Hepatocyte (in vitro differentiated cells): ENCODE results near the gene RASGRP4. TPM values are rescaled to one million over a fixed set of nuclear protein-coding genes. Genes with fewer than 3 reads are reported as not detected.
A peak's percentile ranks its signal among the peaks of the same experiment; 100 is the strongest.

ENCODE experiments used
- DNase-seq: peaks from one replicate; pipeline ENCODE4 v3.0.0-alpha.2; 2016; ENCODE audit warnings: low spot score
- H2AFZ ChIP-seq: fragments of 200-600 bp; sonication (generic); 2 replicates; pipeline ENCODE4 v1.6.0; 2016; ENCODE audit warnings: antibody characterized with exemption, mild to moderate bottlenecking
- H3K27ac ChIP-seq: fragments of 200-600 bp; sonication (generic); 2 replicates; pipeline ENCODE4 v1.5.1; 2016; ENCODE audit warnings: mild to moderate bottlenecking
- H3K27me3 ChIP-seq: fragments of 200-600 bp; sonication (generic); 2 replicates; pipeline ENCODE4 v1.6.1; 2016
- H3K36me3 ChIP-seq: fragments of 200-600 bp; sonication (generic); replicated peaks from 2 replicates; pipeline ENCODE4 v1.5.1; 2016; ENCODE audit warnings: low read depth; ENCODE audit not compliant: insufficient read depth
- H3K4me1 ChIP-seq: fragments of 200-600 bp; sonication (generic); 2 replicates; pipeline ENCODE4 v1.5.1; 2016; ENCODE audit warnings: mild to moderate bottlenecking, moderate library complexity; ENCODE audit not compliant: insufficient read depth
- H3K4me2 ChIP-seq: fragments of 200-600 bp; sonication (generic); 2 replicates; pipeline ENCODE4 v1.6.0; 2016
- H3K4me3 ChIP-seq: fragments of 200-600 bp; sonication (generic); 2 replicates; pipeline ENCODE4 v1.5.1; 2016; ENCODE audit warnings: mild to moderate bottlenecking
- H3K79me2 ChIP-seq: fragments of 200-600 bp; sonication (generic); 2 replicates; pipeline ENCODE4 v1.6.0; 2017; ENCODE audit warnings: mild to moderate bottlenecking
- H3K9me2 ChIP-seq: fragments of 200-600 bp; sonication (generic); replicated peaks from 2 replicates; pipeline ENCODE4 v1.6.0; 2017; ENCODE audit warnings: mild to moderate bottlenecking; ENCODE audit not compliant: insufficient read depth
- H3K9me3 ChIP-seq: fragments of 200-600 bp; sonication (generic); 2 replicates; pipeline ENCODE4 v1.5.1; 2016; ENCODE audit warnings: low read depth, mild to moderate bottlenecking
- H4K20me1 ChIP-seq: fragments of 200-600 bp; sonication (generic); 2 replicates; pipeline ENCODE4 v1.6.0; 2016; ENCODE audit warnings: mild to moderate bottlenecking; ENCODE audit not compliant: insufficient read depth, poor library complexity, severe bottlenecking
- EZH2 ChIP-seq: fragments of 200-600 bp; sonication (generic); IDR thresholded peaks from 2 replicates; pipeline ENCODE4 v1.6.1; 2016; ENCODE audit warnings: antibody characterized with exemption, mild to moderate bottlenecking, borderline replicate concordance
- EZH2phosphoT487 ChIP-seq: fragments of 200-600 bp; sonication (generic); IDR thresholded peaks from one replicate; pipeline ENCODE4 v1.6.1; 2018; ENCODE audit warnings: antibody characterized with exemption, mild to moderate bottlenecking, low read depth, moderate library complexity; ENCODE audit not compliant: unreplicated experiment, severe bottlenecking
- WGBS: methylation state at CpG from one replicate; pipeline ENCODE4 v1.1.6; 2016; ENCODE audit warnings: low lambda C conversion rate; ENCODE audit errors: missing lambda C conversion rate; 5-methylcytosine and 5-hydroxymethylcytosine counted together
- polyA plus RNA-seq: library from polyadenylated mRNA; unstranded; fragments of >200 nt; fragmentation: Nextera tagmentation; extraction: Ambion mirVana; gene quantifications from 2 replicates; pipeline ENCODE4 v1.2.1, GENCODE V29; 2016
- total RNA-seq: library from RNA; depleted of rRNA; stranded (reverse); fragments of >200 nt; gene quantifications from 2 replicates; pipeline ENCODE4 v1.2.3, GENCODE V29; 2014
- TF ChIP-seq, protein P1 (sequence below): fragments of 200-600 bp; sonication (generic); IDR thresholded peaks from 2 replicates; pipeline ENCODE4 v1.5.1; 2016; ENCODE audit warnings: antibody characterized with exemption, mild to moderate bottlenecking; ENCODE audit not compliant: poor library complexity

The RASGRP4 gene
- total and polyA plus RNA-seq, 2 experiments from 2014 or later, result 0.07 TPM; not detected in 1

- H3K4me1 ChIP-seq, result peaks cover 12% of the 10 kb centered on the region
- H3K9me3 ChIP-seq, result no peaks in the 10 kb centered on the region
- no peaks in the 10 kb centered on the region for H3K9me2 ChIP-seq
- no peaks in the 10 kb centered on the region for H3K36me3 ChIP-seq
- DNase-seq, result peak; percentile 77
- H3K27ac ChIP-seq, result peak within 1 kb of the TSS; percentile 84
- H3K79me2 ChIP-seq, result no peaks in the 10 kb centered on the region
- H3K4me3 ChIP-seq, result peak within 1 kb of the TSS; percentile 77
- H4K20me1 ChIP-seq, result no peaks in the 10 kb centered on the region
- TF ChIP-seq, protein P1, sequence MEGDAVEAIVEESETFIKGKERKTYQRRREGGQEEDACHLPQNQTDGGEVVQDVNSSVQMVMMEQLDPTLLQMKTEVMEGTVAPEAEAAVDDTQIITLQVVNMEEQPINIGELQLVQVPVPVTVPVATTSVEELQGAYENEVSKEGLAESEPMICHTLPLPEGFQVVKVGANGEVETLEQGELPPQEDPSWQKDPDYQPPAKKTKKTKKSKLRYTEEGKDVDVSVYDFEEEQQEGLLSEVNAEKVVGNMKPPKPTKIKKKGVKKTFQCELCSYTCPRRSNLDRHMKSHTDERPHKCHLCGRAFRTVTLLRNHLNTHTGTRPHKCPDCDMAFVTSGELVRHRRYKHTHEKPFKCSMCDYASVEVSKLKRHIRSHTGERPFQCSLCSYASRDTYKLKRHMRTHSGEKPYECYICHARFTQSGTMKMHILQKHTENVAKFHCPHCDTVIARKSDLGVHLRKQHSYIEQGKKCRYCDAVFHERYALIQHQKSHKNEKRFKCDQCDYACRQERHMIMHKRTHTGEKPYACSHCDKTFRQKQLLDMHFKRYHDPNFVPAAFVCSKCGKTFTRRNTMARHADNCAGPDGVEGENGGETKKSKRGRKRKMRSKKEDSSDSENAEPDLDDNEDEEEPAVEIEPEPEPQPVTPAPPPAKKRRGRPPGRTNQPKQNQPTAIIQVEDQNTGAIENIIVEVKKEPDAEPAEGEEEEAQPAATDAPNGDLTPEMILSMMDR, result no peak
- TF ChIP-seq EZH2, result no peak
- TF ChIP-seq EZH2phosphoT487, result no peak
- H2AFZ ChIP-seq, result peak within 1 kb of the TSS; percentile 70
- WGBS, result 2% methylated on average over 13 of the region's 46 CpGs
- H3K4me2 ChIP-seq, result peak within 1 kb of the TSS; percentile 94
- H3K27me3 ChIP-seq, result no peaks in the 10 kb centered on the region
Observed at GRCh38 chr19:38388349-38389100, 37.5 kb downstream of the RASGRP4 start, which contains the start of gene SPRED3. Gene SPRED3 (plus strand): TSS chr19:38388697. CDS start chr19:38390303, 1,606 bp downstream.

DNA sequence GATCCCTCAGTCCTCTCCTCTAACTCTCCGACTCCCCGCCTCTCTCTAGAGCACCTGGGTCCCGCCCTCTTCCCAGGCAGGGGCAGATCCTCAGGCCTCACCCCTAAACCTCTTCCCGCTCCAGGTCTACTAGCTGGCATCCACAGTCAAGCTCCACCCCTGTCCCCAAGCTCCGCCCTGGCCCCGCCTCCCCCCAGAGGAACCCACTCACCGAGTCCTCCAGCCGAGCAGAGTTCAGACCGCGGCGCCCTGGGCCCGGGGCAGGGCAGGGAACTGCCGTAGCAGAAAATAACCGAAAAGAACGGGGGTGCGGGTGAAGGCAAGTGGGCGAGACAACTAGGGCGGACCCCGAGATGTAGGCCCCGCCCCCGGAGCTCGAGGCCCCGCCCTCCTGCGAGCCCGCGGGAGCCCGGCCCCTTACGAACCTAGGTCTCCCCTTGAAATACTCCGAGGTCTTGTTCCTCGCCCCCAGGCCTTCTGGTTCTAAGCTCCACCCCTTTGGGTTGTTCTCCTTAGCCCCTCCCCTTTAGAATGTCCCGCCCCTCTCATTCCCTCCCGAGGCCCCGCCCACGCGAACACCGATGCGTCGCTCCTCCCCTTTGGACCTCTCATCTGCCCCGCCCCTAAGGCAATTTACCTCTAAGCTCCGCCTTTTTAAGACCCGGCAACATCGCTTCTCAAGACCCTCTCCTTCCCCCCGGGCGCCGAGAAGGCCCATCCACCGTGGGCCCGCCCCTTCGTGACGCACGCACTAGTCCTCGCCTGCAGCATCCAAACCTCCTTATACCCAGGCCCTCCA is 38.3 kb downstream of the RASGRP4 start, which contains the start of gene GGN:
TSS of gene GGN (minus strand) at position 485 of the 799 bp plus-strand sequence. CDS start 773 bp downstream, outside the sequence.
- H3K4me3 ChIP-seq, result peak within 1 kb of the TSS; percentile 77
- peak within 1 kb of the TSS; percentile 70 for H2AFZ ChIP-seq
- DNase-seq, result peak; percentile 95
- H3K4me2 ChIP-seq, result peak within 1 kb of the TSS; percentile 94
- peaks cover 12% of the 10 kb centered on the region for H3K4me1 ChIP-seq
- no peaks in the 10 kb centered on the region for H3K36me3 ChIP-seq
- no peaks in the 10 kb centered on the region for H3K79me2 ChIP-seq
- WGBS, result 4% methylated on average over 28 of the region's 51 CpGs
- no peaks in the 10 kb centered on the region for H3K9me3 ChIP-seq
- peak within 1 kb of the TSS; percentile 84 for H3K27ac ChIP-seq
- no peaks in the 10 kb centered on the region for H3K9me2 ChIP-seq
- TF ChIP-seq, protein P1, result no peak
- no peak for TF ChIP-seq EZH2
- TF ChIP-seq EZH2phosphoT487, result no peak
- H4K20me1 ChIP-seq, result no peaks in the 10 kb centered on the region
- H3K27me3 ChIP-seq, result no peaks in the 10 kb centered on the region

DNA sequence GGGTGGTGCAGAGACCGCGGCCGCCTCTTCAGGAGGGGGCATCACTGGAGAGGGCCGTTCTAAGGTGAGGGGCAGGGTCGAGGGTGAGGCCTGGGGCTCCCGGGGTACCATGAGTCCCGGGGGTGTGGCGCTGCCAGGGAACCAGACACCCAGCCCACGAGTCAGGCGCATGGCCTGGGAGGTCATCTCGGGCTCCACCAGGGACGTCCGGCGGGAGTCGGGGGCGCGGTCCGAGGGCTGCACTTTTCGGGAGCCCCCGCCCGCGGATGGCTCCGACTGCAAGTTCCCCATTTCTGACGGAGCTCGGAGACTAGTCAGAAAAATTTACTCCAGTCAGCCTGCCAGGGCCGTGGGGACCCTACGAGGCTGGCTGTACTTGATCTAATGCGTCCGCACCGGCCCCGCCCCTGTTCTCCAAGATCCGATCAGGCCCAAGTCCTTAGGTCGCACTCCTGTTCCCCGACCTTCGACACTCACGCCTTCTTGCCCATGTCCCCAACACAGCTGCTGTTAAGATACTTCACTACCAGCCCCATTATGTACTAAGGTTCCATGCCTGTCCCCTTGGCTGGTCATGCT is 39.0 kb downstream of the RASGRP4 start:
- H3K36me3 ChIP-seq, result no peaks in the 10 kb centered on the region
- H3K4me3 ChIP-seq, result no peak overlapping the region
- H3K9me2 ChIP-seq, result no peaks in the 10 kb centered on the region
- WGBS, result 39% methylated on average over 28 of the region's 36 CpGs
- DNase-seq, result peak; percentile 25
- TF ChIP-seq, protein P1, result no peak
- TF ChIP-seq EZH2phosphoT487 (no peak), EZH2 (no peak)
- no peaks in the 10 kb centered on the region for H3K79me2 ChIP-seq
- H3K27me3 ChIP-seq, result no peaks in the 10 kb centered on the region
- no peaks in the 10 kb centered on the region for H4K20me1 ChIP-seq
- H3K9me3 ChIP-seq, result no peaks in the 10 kb centered on the region
- H3K4me1 ChIP-seq, result peaks cover 12% of the 10 kb centered on the region
- H2AFZ ChIP-seq, result no peak overlapping the region
- peak overlapping the region; percentile 84 for H3K27ac ChIP-seq
- H3K4me2 ChIP-seq, result peak overlapping the region; percentile 94
